NCI-H1092 (cell line): ENCODE data around the gene CDH23.

Experiments used
- DNase-seq: peaks from one replicate; lab custom pipeline; 2025; lab: John Stamatoyannopoulos, UW

The CDH23 gene

GRCh38 chr10:71804077-71804476 is 407.4 kb downstream of the CDH23 start:
- no peak for DNase-seq

- no peak for DNase-seq
These were observed 409.3 kb downstream of the CDH23 start for GRCh38 chr10:71805776-71806703.

- DNase-seq = no peak
These were observed 410.2 kb downstream of the CDH23 start for GRCh38 chr10:71806704-71807556.

GRCh38 chr10:71807557-71808510 is 411.1 kb downstream of the CDH23 start:
- no peak for DNase-seq

GRCh38 chr10:71809628-71810027 is 412.9 kb downstream of the CDH23 start:
- no peak for DNase-seq

- DNase-seq = no peak
These were observed 413.5 kb downstream of the CDH23 start for GRCh38 chr10:71810048-71810750.

GRCh38 chr10:71811351-71811750 is 414.6 kb downstream of the CDH23 start:
- no peak for DNase-seq

- DNase-seq = peak; percentile 59
These were observed 415.5 kb downstream of the CDH23 start for GRCh38 chr10:71812016-71812912.

- no peak for DNase-seq
These were observed 416.3 kb downstream of the CDH23 start for GRCh38 chr10:71812913-71813590.

- no peak for DNase-seq
These were observed 418.2 kb downstream of the CDH23 start for GRCh38 chr10:71814922-71815411.

- DNase-seq = no peak
These were observed 418.9 kb downstream of the CDH23 start for GRCh38 chr10:71815515-71816130.

GRCh38 chr10:71816421-71816851 is 419.7 kb downstream of the CDH23 start:
- DNase-seq = no peak

- no peak for DNase-seq
These were observed 420.4 kb downstream of the CDH23 start for GRCh38 chr10:71816936-71817618.

- DNase-seq = no peak
These were observed 421.3 kb downstream of the CDH23 start for GRCh38 chr10:71817831-71818655.

- no peak for DNase-seq
These were observed 422.0 kb downstream of the CDH23 start for GRCh38 chr10:71818674-71819260.

GRCh38 chr10:71819441-71819861 is 422.7 kb downstream of the CDH23 start:
- DNase-seq = no peak

- no peak for DNase-seq
These were observed 423.3 kb downstream of the CDH23 start for GRCh38 chr10:71819985-71820384.
